ENCODE results near the gene DCT.

GRCh38 chr13:94459116-94459515, 20.4 kb downstream of the DCT start:
- TF ChIP-seq CTCF (IDR thresholded peaks at IDR 0.05; ENCODE audit: control extremely low read depth in 1 of 3, insufficient read depth in 1 of 3, low read depth in 1 of 3, low read length in 3 of 3) (no peak), GABPA (IDR thresholded peaks at IDR 0.05; ENCODE audit: borderline replicate concordance, insufficient read depth, low read length) (no peak), POLR2A (IDR thresholded peaks at IDR 0.05; ENCODE audit: control extremely low read depth in 1 of 2, low read depth in 2 of 2, low read length in 2 of 2) (no peak), CHD1 (IDR thresholded peaks at IDR 0.05; ENCODE audit: low read depth, low read length) (no peak), RFX5 (IDR thresholded peaks at IDR 0.05; ENCODE audit: borderline replicate concordance, low read depth, low read length) (no peak), HDAC2 (IDR thresholded peaks at IDR 0.05; ENCODE audit: borderline replicate concordance in 1 of 2, low read depth in 2 of 2, low read length in 2 of 2) (no peak), EZH2 (IDR thresholded peaks at IDR 0.05; ENCODE audit: low read depth, low read length, severe bottlenecking) (no peak), POLR2AphosphoS5 (IDR thresholded peaks at IDR 0.05; ENCODE audit: low read depth, low read length) (no peak), RAD21 (IDR thresholded peaks at IDR 0.05 in 1 of 2, conservative IDR thresholded peaks at IDR 0.05 in 1 of 2; ENCODE audit: low read depth in 2 of 2, low read length in 2 of 2) (no peak), CEBPB (IDR thresholded peaks at IDR 0.05; ENCODE audit: low read depth, low read length) (no peak), EP300 (IDR thresholded peaks at IDR 0.05; ENCODE audit: borderline replicate concordance in 1 of 2, low read depth in 2 of 2, low read length in 2 of 2) (no peak), JUN (IDR thresholded peaks at IDR 0.05; ENCODE audit: low read depth, low read length) (no peak)
- TF ChIP-seq, protein P1, sequence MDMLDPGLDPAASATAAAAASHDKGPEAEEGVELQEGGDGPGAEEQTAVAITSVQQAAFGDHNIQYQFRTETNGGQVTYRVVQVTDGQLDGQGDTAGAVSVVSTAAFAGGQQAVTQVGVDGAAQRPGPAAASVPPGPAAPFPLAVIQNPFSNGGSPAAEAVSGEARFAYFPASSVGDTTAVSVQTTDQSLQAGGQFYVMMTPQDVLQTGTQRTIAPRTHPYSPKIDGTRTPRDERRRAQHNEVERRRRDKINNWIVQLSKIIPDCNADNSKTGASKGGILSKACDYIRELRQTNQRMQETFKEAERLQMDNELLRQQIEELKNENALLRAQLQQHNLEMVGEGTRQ (IDR thresholded peaks at IDR 0.05; ENCODE audit: low read length), result no peak

Measured in H1 (cell line).